ENCODE results near the gene FUT6.
"Not testable (repeated sequence)": the region's sequence is repeated elsewhere in the genome, so short reads cannot be mapped to it uniquely, and the experiment has no call there.

The FUT6 gene, protein sequence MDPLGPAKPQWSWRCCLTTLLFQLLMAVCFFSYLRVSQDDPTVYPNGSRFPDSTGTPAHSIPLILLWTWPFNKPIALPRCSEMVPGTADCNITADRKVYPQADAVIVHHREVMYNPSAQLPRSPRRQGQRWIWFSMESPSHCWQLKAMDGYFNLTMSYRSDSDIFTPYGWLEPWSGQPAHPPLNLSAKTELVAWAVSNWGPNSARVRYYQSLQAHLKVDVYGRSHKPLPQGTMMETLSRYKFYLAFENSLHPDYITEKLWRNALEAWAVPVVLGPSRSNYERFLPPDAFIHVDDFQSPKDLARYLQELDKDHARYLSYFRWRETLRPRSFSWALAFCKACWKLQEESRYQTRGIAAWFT

DNA sequence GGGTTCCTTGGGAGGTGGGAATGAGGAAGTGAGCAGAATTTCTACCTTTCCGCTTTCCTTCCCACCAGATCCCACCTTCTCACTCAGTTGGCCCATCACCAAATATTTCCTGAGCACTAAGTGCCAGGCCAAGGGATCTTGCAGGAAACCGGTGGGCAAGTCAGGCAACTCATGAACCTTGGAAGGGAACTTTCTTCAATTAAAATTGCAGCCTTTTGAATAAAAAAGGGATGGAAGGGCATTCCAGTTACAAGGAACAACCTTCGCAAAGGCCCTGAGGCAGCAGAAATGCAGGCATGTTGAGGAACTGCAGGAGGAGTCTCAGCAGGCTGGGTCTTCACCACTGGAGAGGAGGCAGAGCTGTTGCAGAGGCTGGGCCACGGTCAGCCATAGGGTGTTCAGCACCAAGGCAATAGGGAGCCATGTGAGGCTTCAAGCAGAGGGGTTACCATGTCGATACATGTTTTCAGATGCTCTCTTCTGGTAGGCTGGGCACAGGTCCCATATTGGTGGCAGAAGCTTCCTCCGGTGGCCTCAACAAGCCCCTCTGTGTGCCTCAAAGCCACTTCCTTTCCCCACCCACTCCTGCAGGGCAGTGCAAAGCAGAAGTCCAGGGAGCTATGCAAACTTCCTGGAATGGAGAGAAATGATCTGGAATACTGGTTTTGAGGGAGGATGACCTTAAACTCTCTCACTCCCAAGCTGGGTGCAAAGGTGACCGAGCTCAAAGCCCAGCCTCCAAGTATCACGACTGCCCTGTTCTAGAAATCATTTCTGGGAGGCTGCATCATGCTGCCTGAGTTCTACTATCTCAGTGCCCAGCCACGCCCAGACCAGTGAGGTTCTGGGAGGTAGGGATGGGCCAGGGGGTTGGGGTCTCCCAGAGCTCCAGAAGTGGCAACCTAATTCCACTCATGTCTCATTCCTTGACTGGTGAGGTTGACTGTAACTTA lies at the start of gene FUT6:
TSS of gene FUT6 (minus strand) at position 638 of the 953 bp plus-strand sequence. CDS start 7,135 bp downstream, outside the sequence.
- DNase-seq = no peak

DNA sequence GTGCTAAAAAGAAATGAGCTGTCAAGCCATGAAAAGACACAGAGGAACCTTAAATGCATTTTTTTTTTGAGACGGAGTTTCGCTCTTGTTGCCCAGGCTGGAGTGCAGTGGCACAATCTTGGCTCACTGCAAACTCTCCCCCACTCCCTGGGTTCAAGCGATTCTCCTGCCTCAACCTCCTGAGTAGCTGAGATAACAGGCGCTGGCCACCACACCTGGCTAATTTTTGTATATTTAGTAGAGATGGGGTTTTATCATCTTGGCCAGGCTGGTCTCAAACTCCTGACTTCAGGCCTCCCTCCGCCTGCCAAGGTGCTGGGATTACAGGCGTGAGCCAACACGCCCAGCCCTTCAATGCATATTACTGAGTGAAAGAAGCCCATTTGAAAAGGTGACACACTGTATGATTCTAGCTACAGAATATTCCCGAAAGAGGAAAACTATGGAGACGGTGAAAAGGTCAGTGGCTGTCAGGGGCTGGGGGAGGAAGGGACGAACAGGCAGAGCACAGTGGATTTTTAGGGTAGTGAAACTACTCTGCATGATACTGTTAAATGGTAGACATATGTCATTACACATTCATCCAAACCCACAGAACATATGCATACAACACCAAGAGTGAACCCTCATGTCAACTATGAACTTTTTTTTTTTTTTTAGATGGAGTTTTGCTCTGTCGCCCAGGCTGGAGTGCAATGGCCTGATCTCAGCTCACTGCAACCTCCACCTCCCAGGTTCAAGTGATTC lies 44.7 kb upstream of the FUT6 start:
- DNase-seq = not testable (repeated sequence)

DNA sequence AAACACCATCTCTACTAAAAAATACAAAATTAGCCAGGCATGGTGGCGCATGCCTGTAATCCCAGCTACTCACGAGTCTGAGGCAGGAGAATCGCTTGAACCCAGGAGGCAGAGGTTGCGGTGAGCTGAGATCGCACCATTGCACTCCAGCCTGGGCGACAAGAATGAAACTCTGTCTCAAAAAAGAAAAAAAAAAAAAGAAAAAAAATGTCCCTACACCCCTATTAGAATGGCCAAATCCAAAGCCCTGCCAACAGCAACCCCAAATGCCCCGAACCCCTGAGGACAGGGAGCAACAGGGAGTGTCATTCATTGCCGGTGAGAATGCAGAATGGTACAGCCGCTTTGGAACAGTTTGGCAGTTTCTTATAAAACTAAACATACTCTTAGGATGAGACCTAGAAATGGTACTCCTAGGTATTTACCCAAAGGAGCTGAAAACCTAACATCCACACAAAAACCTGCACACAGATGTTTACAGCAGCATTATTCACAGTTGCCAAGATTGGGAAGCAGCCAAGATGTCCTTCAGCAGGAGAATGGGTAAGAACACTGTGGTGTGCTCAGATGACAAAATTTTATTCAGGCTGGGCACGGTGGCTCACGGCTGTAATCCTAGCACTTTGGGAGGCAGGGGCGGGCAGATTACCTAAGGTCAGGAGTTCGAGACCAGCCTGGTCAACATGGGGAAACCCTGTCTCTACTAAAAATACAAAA lies 43.8 kb upstream of the FUT6 start:
- not testable (repeated sequence) for DNase-seq

DNA sequence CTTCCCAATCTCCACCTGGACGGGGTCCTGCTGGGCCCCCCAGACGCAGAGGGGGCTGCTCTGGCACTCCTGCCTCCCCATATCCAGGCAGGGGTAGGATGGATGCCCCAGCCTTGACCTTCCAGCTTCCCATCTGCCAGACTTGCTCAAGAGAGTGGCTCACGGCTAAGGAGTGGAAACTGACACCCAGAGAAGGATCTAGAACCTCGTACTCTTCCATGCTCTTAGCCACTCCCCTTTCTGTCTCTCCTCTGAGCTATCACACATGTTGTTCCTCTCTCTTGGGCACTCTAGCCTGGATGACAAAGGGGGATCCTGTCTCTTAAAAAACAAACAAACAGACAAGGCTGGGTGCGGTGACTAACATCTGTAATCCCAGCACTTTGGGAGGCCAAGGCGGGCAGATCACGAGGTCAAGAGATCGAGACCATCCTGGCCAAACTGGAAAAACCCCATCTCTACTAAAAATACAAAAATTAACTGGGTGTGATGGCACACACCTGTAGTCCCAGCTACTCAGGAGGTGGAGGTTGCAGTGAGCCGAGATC lies 43.0 kb upstream of the FUT6 start:
- no peak for DNase-seq

DNA sequence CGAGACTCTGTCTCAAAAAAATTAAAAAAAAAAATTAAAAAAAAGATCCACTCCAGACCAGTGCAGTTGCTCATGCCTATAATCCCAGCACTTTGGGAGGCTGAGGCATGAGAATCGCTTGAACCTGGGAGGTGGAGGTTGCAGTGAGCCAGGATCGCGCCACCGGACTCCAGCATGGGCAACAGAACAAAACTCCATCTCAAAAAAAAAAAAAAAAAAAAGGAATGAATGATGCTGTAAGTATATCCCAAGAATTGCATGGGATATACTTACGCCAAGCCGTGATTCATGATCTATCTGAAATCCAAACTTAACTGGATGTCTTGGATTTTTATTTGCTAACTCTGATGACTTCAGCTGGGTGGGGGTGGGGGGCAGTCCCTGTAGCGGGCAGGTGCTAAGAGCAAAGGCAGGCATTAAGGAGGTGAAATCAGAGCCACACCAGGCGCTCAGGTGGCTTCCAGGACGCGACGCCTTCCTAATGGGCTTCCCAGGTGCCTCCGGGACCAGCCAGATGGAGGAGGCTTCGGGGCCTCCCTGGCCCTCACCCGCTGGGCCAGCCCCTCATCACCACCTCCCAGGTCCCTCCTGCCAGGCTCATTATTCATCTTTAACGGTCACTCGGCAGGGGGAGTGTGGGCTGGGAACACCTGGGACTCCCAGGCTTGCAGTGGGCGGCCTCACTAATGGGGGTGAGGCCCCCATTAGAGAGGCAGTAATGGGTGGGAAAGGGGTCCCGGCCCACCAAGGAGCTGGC lies 42.2 kb upstream of the FUT6 start:
- DNase-seq = no peak

DNA sequence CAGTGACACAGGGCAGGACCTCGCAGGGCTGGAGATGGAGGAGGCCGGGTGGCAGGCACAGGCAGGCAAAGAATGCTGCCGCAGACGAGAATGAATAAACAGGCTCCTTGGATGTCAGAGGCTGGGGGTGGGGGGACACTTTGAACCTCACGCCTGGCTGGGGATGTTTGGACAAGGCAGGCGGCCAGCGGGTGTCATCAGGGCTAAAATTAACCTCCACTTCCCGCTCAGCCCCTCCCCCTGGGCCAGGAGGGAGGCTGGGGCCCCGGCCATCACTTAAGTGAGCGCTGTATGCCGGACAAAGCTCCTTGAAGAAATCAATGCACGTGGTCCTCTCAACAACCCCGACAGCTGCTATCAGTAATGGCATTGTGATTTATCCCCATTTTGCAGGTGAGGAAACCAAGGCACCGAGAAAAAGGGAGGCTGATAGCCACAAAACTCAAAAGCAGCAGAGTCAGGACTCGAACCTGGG lies 41.1 kb upstream of the FUT6 start:
- DNase-seq = no peak

DNA sequence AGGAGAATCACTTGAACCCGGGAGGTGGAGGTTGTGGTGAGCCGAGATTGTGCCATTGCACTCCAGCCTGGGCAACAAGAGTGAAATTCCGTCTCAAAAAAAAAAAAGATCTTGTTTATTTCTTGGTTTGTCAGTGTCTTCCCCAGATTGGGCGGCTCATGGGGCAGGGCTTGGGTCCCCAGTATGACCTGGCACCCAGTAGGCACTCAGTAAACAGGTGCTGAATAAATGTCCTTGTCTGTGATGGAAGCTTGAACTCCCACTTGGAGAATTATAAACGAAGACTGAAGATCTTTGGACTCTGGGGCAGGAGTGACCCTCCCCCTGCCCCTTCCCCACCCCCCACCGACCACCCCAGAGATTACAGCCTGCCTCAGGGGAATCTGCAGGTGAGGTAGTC lies 40.7 kb upstream of the FUT6 start:
- no peak for DNase-seq

DNA sequence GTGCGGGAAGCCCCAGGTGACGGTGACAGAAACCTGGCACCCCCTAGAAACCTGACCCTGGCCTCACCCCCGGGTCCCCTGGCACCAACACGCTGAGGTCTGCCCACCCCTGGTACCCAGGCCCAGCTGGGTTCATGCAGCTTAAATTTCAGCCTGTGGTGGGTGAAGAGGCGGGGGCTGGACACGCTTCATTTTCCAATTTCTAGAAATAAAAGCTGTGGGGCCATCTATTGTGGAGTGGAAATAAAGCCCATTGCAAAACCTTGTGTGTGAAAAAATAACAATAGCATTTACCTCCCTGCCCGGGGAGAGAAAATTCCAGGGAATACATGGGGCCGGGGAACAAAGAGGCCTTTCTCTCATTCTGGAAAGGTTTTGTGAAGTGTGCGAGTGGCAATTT lies 38.4 kb upstream of the FUT6 start:
- DNase-seq = no peak

DNA sequence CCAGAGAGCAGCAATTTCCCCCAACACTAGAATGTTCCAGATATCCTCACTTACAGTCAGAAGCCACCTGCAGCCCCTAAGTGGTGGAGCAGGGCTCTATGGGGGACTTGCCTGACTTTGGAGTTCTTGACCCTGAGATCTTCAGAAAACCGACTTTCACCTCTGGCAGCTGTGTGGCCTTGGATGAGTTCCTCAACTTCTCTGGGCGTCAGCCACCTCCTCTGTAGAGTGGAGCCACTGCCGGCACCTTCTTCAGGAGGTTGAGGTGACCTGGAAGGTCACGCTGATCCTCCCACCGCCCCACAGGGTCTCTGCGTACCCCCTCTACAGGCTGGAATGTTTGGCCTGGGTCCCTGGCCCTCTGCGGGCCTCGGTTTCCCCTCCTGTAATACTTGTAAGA lies 37.9 kb upstream of the FUT6 start:
- DNase-seq = no peak

DNA sequence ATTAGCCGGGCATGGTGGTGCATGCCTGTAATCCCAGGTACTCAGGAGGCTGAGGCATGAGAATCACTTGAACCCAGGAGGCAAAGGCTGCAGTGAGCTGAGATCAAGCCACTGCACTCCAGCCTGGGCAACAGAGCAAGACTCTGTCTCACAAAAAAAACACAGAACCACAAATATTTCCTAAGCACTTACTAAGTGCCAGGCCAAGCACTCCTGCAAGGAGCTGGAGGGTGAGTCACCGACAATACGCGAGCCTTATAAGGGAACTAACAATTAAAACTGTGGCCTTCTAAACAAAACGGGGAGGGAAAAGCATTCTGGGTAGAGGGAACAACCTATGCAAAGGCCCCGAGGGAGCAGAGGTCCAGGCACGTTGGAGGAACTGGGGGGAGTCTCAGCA lies 35.0 kb upstream of the FUT6 start:
- not testable (repeated sequence) for DNase-seq

DNA sequence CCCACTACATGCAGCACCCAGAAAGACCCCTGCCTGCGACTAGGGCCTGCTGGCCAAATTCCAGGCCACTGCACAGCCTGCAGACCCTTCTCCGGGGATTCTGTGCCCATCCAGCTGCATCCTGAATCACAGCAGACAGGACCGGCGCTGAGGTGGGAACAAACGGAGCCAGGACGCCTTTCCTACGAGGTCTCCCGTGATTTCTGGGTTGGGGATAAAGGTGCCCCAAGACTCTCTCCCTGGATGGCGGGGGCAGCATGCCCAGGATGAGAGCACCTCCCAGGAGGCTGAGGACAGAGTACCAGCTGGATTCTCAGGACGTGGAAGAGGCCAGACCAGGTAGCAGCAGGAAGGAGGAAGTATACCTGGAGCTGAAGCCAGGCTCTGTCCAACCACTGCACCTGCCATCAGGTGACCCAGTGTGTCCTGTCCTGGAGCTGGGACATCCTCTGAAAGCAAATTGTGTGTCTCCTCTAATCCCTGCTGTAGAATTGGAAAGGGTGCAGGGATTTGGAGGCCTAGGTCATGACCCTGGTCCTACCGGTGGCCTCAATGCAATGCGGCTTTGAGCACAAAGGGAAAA lies 34.2 kb upstream of the FUT6 start:
- DNase-seq = no peak

DNA sequence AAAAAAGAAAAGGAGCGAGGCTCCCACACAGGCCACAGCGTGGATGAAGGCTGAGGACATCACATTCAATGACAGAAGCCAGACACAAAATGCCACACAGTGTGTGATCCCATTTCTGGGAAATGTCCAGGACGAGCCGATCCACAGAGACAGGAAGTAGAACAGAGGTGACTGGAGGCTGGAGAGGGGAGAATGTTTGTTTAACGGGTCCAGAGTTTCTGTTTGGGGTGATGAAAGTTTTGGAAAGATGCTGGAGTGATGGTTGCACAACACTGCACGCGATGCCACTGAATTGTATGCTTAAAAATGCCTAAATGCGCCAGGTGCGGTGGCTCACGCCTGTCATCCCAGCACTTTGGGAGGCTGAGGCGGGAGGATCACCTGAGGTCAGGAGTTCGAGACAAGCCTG lies 31.5 kb upstream of the FUT6 start:
- DNase-seq = no peak

DNA sequence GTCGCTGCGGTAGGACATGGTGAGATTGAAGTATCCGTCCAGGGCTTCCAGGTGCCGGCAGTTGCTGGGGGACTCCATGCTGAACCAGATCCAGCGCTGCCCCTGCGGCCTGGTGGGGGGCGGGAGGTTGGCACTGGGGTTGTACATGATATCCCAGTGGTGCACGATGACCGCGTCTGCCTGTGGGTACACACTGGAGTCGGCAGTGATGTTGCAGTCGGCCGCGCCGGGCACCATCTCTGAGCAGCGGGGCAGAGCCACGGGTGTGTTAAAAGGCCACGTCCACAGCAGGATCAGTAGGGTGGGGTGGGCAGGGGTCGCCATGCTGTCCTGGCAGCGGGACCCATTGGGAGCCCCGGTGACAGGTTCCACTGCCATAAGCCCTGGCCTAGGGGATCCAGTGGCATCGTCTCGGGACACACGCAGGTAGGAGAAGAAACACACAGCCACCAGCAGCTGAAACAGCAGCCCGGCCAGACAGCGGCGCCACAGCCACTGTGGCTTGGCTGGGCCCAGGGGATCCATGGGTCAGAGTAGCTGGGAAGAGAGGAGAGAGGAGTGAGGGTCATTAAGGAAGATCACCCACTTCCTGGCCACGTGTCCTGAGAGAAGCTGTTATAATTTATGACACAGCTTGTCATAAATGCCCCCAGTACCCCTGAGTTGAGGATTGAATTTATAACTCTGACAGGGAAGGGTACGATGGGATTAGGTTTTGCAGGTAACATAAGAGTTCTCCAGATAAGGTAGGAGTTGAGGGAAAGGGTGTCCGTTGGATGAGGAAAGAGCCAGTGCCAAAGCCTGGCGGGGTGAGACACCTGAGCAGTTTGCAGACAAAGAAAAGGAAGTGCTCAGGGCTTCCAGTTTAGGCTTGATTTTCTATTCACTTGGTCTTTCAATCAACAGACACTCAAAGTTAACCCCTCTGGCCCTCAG lies 28.0 kb upstream of the FUT6 start:
- DNase-seq = no peak

DNA sequence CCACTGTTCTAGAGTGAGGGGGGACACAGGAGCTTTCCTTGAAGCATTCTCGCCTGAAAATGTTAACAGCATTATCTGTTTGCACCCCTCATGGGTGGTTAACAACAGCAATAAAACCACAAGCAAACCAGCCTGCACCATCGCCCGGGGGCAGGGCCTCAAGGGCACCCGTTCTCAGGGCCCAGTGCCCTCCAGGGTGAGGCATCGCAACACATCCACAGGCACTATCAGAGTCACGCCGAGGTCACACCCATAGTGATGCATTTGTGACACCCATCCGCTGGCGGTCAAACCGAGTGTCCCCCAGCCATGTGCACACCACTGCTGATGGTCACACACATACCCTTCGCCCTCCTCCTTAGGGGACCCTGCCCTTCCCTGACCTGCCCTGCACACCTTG lies 26.3 kb upstream of the FUT6 start:
- DNase-seq = no peak

DNA sequence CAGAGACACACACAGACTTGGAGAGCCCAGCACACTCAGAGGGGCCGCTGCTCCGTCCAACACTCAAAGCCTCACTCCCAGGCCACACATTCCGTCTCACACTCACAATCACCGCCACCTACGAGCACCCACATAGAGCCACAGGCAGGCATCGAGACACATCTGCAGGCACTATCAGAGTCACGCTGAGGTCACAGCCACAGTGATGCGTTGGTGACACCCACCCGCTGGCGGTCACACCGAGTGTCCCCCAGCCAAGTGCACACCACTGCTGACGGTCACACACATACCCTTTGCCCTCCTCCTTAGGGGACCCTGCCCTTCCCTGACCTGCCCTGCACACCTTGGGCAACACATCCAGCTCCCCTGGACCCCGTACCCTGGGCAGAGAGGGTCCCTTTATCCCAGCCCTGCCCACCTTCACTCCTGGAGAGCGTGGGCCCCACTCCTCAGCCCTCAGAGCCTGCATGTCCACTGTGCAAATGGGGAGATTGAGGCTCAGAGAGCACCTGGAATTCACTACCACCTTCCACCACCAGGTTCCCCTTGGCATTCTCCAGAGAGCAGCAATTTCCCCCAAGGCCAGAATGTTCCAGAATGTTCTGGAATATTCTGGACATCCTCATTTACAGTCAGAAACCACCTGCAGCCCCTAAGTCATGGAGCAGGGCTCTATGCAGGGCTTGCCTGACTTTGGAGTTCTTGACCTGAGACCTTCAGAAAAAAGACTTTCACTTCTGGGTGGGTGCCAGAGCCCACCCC lies 25.4 kb upstream of the FUT6 start:
- no peak for DNase-seq

DNA sequence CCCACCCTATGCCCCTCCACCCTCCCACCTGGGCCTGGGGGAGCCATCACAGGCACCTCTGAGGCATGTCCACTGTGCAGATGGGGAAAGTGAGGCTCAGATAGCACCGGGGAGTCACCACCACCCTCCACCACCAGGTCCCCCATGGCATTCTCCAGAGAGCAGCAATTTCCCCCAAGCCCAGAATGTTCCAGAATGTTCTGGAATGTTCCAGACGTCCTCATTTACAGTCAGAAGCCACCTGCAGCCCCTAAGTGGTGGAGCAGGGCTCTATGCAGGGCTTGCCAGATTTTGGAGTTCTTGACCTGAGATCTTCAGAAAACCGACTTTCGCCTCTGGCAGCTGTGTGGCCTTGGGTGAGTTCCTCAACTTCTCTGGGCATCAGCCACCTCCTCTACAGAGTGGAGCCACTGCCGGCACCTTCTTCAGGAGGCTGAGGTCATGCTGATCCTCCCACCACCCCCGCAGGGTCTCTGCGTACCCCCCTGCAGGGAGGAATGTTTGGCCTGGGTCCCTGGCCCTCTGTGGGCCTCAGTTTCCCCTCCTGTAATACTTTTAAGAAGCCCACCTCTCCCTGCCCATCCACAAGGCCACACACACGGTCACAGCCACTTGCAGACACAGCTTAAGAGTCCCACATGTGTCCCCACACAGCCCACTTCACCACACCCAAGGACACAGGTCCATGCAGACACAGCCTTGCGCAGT lies 24.7 kb upstream of the FUT6 start:
- DNase-seq = no peak

DNA sequence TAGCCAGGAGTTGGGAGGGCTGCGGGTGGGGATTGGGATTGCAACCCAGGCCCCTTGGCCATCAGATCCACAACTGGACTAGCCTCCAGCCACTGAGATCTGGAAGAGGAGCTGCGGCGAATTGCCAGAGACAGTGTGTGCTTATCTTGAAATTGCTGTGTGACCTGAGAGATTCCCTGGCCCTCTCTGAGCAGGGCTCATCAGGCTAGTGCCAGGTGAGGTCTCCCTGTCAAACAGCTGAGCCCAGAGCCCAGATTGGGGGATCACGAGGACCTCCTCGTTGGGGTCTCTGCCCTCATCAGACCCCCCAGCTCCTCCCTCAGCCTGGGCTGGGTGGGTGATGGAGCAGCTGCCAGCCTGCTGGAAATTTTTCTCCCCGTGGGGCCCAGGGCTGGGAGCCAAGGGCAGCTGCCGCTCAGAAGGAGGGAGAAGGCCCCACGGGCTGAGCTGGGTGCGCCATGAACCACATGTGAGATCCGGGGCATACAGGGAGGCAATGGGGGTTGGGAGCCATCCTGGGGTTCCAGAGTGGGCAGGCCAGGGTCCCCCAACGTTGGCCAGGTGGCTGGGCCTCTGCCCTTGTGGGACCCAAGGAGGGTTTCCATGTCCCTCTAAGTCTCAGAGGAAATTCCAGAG lies 23.6 kb upstream of the FUT6 start:
- no peak for DNase-seq
